ENCODE results near the gene CCR7. TPM values are rescaled to one million over a fixed set of nuclear protein-coding genes. Genes with fewer than 3 reads are reported as not detected.

Gene CCR7
- total RNA-seq, 1 donor from 2014 or later = not detected

- DNase-seq (ENCODE audit: low read depth) = peak; percentile 71
- TF ChIP-seq CTCF (conservative IDR thresholded peaks at IDR 0.05; ENCODE audit: low read depth, low read length) = peak; percentile 100
- peak overlapping the region; percentile 47 for H3K4me3 ChIP-seq (ENCODE audit: low read depth, low read length)
Measured at GRCh38 chr17:40559954-40560591, 5.2 kb downstream of the CCR7 start.

- DNase-seq (ENCODE audit: low read depth) = no peak
- H3K4me3 ChIP-seq (ENCODE audit: low read depth, low read length) = no peak overlapping the region
- no peak for TF ChIP-seq CTCF (conservative IDR thresholded peaks at IDR 0.05; ENCODE audit: low read depth, low read length)
Measured at GRCh38 chr17:40559564-40559916, 5.7 kb downstream of the CCR7 start.

- H3K4me3 ChIP-seq (ENCODE audit: low read depth, low read length) = no peak overlapping the region
- DNase-seq (ENCODE audit: low read depth) = no peak
- TF ChIP-seq CTCF (conservative IDR thresholded peaks at IDR 0.05; ENCODE audit: low read depth, low read length) = no peak
Measured at GRCh38 chr17:40558890-40559563, 6.2 kb downstream of the CCR7 start.

GRCh38 chr17:40558300-40558889, 6.9 kb downstream of the CCR7 start:
- DNase-seq (ENCODE audit: low read depth) = no peak
- H3K4me3 ChIP-seq (ENCODE audit: low read depth, low read length) = no peak overlapping the region
- TF ChIP-seq CTCF (conservative IDR thresholded peaks at IDR 0.05; ENCODE audit: low read depth, low read length) = no peak

- no peak for TF ChIP-seq CTCF (conservative IDR thresholded peaks at IDR 0.05; ENCODE audit: low read depth, low read length)
- no peak overlapping the region for H3K4me3 ChIP-seq (ENCODE audit: low read depth, low read length)
- no peak for DNase-seq (ENCODE audit: low read depth)
Measured at GRCh38 chr17:40557531-40558299, 7.6 kb downstream of the CCR7 start.

- no peak overlapping the region for H3K4me3 ChIP-seq (ENCODE audit: low read depth, low read length)
- no peak for TF ChIP-seq CTCF (conservative IDR thresholded peaks at IDR 0.05; ENCODE audit: low read depth, low read length)
- no peak for DNase-seq (ENCODE audit: low read depth)
Measured at GRCh38 chr17:40556884-40557414, 8.3 kb downstream of the CCR7 start.
